NB4 (cell line): ENCODE measurements around the gene TULP4.

ENCODE experiments used
- DNase-seq: peaks from one replicate; pipeline ENCODE4 v3.0.0; 2010; ENCODE audit warnings: low read depth
- H3K4me3 ChIP-seq: one replicate; pipeline ENCODE4 v1.5.1; 2011; ENCODE audit warnings: mild to moderate bottlenecking, low read depth, low read length, moderate library complexity
- MYC ChIP-seq: IDR thresholded peaks from 2 replicates; pipeline ENCODE4 v1.6.1; 2011; ENCODE audit warnings: low read depth, low read length
- POLR2A ChIP-seq: IDR thresholded peaks from 2 replicates; pipeline ENCODE4 v1.6.1; 2011; ENCODE audit warnings: mild to moderate bottlenecking; ENCODE audit not compliant: insufficient read length; ENCODE audit errors: extremely low read depth
- TF ChIP-seq, protein P1 (sequence below): IDR thresholded peaks from one replicate; pipeline ENCODE4 v1.5.1; 2012; ENCODE audit warnings: low read depth, low read length
- TF ChIP-seq, protein P2 (sequence below): IDR thresholded peaks from 2 replicates; pipeline ENCODE4 v1.6.1; 2011; ENCODE audit warnings: low read depth, low read length

TULP4 gene

GRCh38 chr6:158557927-158558326 lies 245.7 kb downstream of the TULP4 start:
- no peak for DNase-seq
- TF ChIP-seq, protein P1, sequence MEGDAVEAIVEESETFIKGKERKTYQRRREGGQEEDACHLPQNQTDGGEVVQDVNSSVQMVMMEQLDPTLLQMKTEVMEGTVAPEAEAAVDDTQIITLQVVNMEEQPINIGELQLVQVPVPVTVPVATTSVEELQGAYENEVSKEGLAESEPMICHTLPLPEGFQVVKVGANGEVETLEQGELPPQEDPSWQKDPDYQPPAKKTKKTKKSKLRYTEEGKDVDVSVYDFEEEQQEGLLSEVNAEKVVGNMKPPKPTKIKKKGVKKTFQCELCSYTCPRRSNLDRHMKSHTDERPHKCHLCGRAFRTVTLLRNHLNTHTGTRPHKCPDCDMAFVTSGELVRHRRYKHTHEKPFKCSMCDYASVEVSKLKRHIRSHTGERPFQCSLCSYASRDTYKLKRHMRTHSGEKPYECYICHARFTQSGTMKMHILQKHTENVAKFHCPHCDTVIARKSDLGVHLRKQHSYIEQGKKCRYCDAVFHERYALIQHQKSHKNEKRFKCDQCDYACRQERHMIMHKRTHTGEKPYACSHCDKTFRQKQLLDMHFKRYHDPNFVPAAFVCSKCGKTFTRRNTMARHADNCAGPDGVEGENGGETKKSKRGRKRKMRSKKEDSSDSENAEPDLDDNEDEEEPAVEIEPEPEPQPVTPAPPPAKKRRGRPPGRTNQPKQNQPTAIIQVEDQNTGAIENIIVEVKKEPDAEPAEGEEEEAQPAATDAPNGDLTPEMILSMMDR: no peak
- TF ChIP-seq POLR2A (no peak), MYC (no peak)
- TF ChIP-seq, protein P2, sequence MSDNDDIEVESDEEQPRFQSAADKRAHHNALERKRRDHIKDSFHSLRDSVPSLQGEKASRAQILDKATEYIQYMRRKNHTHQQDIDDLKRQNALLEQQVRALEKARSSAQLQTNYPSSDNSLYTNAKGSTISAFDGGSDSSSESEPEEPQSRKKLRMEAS: no peak
- H3K4me3 ChIP-seq: no peak overlapping the region

- TF ChIP-seq POLR2A: no peak
- TF ChIP-seq, protein P2: no peak
- TF ChIP-seq, protein P1: no peak
- no peak for TF ChIP-seq MYC
- DNase-seq: no peak
- no peak overlapping the region for H3K4me3 ChIP-seq
Observed at GRCh38 chr6:158558415-158559306, 246.4 kb downstream of the TULP4 start.

DNA sequence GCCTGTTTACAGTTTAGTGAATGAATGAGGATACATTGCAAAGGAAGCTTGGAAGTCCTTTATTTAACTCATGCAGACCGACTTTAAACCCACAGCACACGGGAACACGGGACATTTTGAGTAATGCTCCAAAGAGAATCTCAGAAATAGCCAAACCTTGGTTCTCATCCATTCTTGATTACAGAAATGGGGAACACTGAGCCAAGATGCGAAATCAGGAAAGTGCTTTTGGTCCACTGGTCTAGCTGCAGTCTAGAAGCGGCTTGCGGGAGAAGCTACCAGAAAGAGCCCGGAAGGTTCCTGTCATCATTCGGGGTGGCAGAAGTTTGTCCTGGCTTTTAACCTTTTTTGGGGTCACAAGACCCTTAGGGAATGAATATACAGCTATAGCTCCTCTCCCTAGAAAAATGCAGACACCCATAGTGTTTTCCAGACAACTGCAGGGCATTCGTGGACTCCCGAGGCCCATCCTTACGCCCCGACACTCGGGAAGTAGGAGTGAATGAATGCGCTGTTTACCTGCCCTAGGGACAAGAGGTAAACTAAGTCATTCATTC lies 247.2 kb downstream of the TULP4 start:
- TF ChIP-seq, protein P1: no peak
- no peak for DNase-seq
- peak overlapping the region; percentile 71 for H3K4me3 ChIP-seq

- peak; percentile 77 for TF ChIP-seq MYC
- TF ChIP-seq, protein P2: peak; percentile 92
- TF ChIP-seq POLR2A: peak; percentile 77
- TF ChIP-seq, protein P1: no peak
- H3K4me3 ChIP-seq: peak within 1 kb of the TSS; percentile 82
- peak; percentile 93 for DNase-seq
Observed at GRCh38 chr6:158559895-158560835, 247.9 kb downstream of the TULP4 start, which contains the start of gene TMEM181. Gene TMEM181 (plus strand): TSS chr6:158560091. CDS start chr6:158560225, 134 bp downstream.

DNA sequence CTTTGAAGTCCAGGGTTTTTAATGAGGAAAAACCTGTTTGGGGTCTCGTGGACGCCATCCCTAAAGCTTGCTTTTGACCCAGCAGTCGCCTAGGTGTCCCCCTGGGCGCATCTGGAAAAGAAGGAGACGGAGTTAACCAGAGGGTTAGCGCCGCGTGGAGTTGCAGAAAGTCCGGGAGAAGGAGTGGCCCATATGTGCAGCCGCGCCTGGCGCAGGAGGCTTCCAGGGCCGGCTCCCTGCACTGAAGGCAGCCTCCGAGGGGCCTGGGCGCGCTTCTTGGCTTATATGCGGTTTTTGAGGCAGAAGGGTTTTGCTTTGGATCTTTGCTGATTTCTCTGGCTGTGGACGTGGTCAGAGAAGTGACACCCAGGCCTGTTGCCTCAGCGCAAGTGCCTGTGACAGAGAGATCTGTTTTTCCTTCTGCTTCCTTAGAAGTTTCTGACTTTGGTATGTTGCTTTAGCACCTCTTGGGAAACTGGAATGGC lies 248.6 kb downstream of the TULP4 start:
- H3K4me3 ChIP-seq: peak overlapping the region; percentile 82
- peak; percentile 69 for DNase-seq
- TF ChIP-seq POLR2A (no peak), MYC (no peak)
- TF ChIP-seq, protein P2: no peak
- TF ChIP-seq, protein P1: no peak
